Pons (tissue), 1 donor: ENCODE measurements around the gene DIRAS1.

Experiments used
- DNase-seq: peaks from one replicate; pipeline ENCODE4 v3.0.0-alpha.2; 2016; ENCODE audit warnings: low spot score

DIRAS1 gene

GRCh38 chr19:2720777-2721569, at the start of gene DIRAS1:
Gene DIRAS1, minus strand, starts transcription at chr19:2721372. Its CDS starts 3,566 bp downstream, at chr19:2717806.
- no peak for DNase-seq

GRCh38 chr19:2770055-2771013, 49.2 kb upstream of the DIRAS1 start:
- peak; percentile 83 for DNase-seq

- no peak for DNase-seq
Measured at GRCh38 chr19:2769218-2769617, 48.0 kb upstream of the DIRAS1 start.

GRCh38 chr19:2768365-2769132, 47.4 kb upstream of the DIRAS1 start:
- no peak for DNase-seq

GRCh38 chr19:2767688-2768087, 46.5 kb upstream of the DIRAS1 start:
- no peak for DNase-seq

GRCh38 chr19:2766594-2767372, 45.6 kb upstream of the DIRAS1 start:
- no peak for DNase-seq

- no peak for DNase-seq
Measured at GRCh38 chr19:2765376-2765775, 44.2 kb upstream of the DIRAS1 start.

GRCh38 chr19:2764945-2765344, 43.8 kb upstream of the DIRAS1 start:
- DNase-seq = no peak

- no peak for DNase-seq
Measured at GRCh38 chr19:2763687-2764086, 42.5 kb upstream of the DIRAS1 start.

- no peak for DNase-seq
Measured at GRCh38 chr19:2762783-2763496, 41.8 kb upstream of the DIRAS1 start.

GRCh38 chr19:2761876-2762782, 41.0 kb upstream of the DIRAS1 start:
- DNase-seq = no peak

- no peak for DNase-seq
Measured at GRCh38 chr19:2761309-2761677, 40.1 kb upstream of the DIRAS1 start.

- DNase-seq = no peak
Measured at GRCh38 chr19:2759965-2760364, 38.8 kb upstream of the DIRAS1 start.

- DNase-seq = no peak
Measured at GRCh38 chr19:2759362-2759761, 38.2 kb upstream of the DIRAS1 start.

- DNase-seq = no peak
Measured at GRCh38 chr19:2758601-2759313, 37.6 kb upstream of the DIRAS1 start.

- DNase-seq = no peak
Measured at GRCh38 chr19:2756921-2757881, 36.0 kb upstream of the DIRAS1 start.

- DNase-seq = no peak
Measured at GRCh38 chr19:2756477-2756876, 35.3 kb upstream of the DIRAS1 start.

- DNase-seq = no peak
Measured at GRCh38 chr19:2755811-2756210, 34.6 kb upstream of the DIRAS1 start.
